HG03196 (cell line): ENCODE data around the gene AZIN2.
"Not testable (repeated sequence)": the region's sequence is repeated elsewhere in the genome, so short reads cannot be mapped to it uniquely, and the experiment has no call there.

ENCODE experiments used
- ATAC-seq: cut with Tn5 transposase; IDR thresholded peaks from one replicate; pipeline ENCODE4 v1.9.1; 2021; ENCODE audit not compliant: unreplicated experiment

The AZIN2 gene

DNA sequence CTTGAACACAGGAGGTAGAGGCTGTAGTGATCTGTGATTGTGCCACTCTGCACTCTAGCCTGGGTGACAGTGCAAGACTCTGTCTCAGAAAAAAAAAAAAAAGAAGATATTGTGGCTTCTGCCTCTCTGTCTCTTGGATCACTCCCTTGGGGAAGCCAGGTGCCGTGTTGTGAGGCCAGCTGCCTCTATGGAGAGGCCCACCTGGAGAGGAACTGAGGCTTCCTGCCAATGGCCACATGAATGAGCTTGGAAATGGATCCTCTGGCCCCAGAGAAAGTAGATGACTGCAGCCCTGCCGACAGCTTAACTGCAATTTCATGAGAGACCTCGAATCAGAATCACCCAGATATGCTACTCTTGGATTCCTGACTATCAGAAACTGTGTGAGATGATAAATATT lies 24.5 kb upstream of the AZIN2 start:
- ATAC-seq, result no peak

DNA sequence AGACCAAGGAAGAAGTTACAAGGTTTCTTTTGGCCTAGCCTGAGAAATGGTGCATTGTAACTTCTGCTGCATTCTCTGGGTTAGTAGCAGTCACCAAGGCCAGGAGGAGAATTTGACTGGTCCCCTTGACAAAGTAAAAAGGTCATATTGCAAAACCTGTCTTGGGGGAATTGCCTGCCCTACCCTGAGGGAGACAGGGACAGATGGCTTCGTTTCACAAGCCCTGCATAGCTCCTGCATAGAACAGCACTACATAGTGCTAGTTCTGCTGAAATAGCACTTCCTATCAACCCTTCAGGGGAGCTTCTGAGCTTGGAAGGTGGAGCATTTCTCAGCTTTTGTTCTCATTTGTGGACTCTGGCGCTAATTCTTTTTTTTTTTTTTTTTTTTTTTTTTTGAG lies 23.9 kb upstream of the AZIN2 start:
- ATAC-seq, result no peak

DNA sequence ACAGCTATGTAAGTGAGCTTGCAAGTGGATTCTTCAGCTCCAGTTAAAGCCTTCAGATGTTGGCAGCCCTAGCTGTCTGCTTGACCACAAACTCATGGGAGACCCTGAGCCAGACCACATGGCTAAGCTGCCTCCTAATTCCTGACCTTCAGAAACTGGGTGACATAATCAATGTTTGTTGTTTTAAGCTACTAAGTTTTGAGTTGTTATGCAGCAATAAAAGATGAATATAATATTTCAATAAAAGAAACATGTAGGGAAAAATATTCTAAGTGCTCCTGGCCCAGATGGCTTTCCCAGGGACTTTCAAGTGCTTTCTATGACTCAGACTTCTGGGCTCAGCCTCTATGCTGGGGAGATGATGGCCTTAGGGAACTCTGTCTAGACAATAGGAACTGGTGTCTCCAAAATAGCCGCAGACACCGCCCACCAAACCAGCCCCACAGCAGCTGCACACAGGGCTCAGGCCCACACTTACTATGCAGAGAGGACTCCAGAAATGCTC lies 20.3 kb upstream of the AZIN2 start:
- ATAC-seq, result no peak

DNA sequence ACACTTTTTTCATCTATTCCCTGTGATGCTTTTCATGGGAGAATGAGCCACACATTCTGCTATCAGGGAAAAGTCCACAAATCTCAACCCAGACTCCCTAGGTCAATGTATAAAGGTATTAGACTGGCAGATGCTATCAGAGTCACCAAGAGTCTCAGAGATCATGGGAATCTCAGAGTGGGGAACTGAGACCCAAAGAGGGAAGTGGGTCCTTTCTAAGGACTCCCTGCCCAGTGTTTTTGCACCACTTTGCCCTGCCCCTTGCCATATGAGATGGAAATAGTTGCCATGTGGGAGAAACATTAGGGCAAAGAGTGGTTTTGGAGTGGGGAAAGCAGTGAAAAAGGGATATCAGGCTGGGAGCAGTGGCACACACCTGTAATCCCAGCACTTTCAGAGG lies 19.1 kb upstream of the AZIN2 start:
- ATAC-seq, result no peak

DNA sequence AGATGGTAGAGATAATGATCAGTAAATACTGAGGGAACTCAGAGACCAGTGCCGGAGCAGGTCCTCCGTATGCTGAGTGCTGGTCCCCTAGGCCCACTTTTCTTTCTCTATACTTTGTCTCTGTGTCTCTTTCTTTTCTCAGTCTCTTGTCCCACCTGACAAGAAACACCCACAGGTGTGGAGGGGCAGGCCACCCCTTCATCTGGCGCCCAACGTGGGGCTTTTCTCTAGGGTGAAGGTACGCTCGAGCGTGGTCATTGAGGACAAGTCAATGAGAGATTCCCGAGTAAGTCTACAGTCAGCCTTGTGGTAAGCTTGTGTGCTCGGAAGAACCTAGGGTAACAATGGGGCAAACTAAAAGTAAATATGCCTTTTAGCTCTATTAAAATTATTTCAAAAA lies 16.7 kb upstream of the AZIN2 start:
- not testable (repeated sequence) for ATAC-seq

DNA sequence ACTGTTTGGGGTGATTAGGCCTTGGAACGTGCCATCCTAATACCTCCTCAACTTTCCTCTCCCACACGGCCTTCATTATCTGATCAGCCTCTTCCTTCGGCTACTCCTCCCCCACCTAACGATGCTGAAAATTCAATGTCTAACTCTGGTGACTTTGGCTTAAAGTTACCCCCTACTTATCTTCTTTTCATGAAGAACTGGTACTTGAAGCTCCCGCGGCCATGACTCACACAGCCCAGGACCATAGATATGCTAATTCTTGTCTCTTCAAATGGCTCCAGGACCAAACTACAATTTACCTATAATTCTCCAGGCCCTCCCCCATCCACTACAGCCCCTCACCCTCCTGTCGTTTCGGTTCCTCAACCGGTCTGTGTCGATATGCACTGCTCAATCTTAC lies 15.7 kb upstream of the AZIN2 start:
- no peak for ATAC-seq

DNA sequence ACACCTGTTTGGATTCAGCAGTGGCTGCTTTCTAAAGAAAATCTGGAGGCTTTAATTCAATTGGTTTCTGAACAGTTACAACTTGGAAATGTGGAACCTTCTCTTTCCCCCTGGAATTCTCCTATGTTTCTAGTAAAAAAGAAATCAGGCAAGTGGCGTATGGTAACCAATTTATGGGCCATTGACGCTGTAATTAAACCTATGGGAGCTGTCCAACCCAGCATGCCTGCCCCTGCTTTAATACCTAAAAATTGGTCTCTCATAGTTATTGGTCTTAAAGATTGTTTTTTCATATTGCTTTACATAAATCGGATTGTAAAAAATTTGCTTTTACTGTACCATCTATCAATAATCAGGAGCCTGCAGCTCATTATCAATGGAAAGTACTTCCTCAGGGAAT lies 14.5 kb upstream of the AZIN2 start:
- not testable (repeated sequence) for ATAC-seq

DNA sequence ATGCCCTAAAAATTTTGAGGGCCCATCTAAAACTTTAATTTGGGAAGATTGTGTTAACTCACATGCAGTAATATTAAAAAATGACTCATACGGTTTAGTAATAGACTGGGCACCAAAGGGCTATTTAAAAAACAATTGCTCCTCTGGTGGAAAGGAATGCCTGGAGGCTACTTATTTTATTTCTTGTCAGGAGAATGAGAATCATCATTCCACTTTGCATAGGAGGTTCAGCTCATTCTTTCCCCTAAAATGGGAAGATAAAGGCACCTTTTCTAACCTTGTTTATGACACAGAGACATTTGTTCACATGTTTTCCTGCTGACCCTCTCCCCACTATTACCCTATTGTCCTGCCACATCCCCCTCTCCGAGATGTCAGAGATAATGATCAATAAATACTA lies 12.8 kb upstream of the AZIN2 start:
- ATAC-seq, result not testable (repeated sequence)

DNA sequence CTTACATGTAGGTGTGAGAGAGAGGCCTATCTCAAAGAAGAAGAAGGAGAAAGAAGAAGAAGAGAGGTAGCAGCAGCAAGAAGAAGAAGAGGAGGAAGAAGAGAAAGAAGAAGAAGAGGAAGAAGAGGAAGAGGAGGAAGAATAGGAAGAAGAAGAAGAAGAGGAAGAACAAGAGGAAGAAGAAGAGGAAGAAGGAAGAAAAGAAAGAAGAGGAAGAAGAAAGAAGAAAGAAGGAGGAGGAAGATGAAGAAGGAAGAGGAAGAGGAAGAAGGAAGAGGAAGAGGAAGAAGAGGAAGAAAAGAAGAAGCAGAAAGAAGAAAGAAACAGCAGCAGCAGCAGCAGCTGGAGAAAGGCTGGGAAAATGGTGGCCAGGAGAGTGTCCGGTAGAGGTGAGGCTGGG lies 10.3 kb upstream of the AZIN2 start:
- ATAC-seq, result no peak

DNA sequence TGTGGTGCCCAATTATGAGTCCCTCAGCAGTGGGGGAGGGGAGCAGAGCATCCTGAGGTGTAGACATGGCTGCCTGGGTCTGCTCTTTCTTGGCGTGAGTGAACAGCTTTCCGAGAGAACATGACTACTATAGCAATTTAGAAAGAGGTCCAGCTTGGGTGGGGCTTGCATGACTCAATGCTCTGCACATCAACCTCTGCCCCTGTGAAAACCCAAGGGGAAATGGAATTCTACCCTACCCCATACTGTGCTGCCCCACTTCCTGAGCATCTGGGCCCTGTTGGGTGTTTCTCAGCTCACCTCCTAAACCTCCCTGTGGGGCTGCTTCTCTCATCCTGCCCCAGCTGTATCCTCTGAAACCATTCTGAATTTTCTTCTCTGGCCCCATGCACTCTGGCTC lies 8.2 kb upstream of the AZIN2 start:
- ATAC-seq, result no peak

DNA sequence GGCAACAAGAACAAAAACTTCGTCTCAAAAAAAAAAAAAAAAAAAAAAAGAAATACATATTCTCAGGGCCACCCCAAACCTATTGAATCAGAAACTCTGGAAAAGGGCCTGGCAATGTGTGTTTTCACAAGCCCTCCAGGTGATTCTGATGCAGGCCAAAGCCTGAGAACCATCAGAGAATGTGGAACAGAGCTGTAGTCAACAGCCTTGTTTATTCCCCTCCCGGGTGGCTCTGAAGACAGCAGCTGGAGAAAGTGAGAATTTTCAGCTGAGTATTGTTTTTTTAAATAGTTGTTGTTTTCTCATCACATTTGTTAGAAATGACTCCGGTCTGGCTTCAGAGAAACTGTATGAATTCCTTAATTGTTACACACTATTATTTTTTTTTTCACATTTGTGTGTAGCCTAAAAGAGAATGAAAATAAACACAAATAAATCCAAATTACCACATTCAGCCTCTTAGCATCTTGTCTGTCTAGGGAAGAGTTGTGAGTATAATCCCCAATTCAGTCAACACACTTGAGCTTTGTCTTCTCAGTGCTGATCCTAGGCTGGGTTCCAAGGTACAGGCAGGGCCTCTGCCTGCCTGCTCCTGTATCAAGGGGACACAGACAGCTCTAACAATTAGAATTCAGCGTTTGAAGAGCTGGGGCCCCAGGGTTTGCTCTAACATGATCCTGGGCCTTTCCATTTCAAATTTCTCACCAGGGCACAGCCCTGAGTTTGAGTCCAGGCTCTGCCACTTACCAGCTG lies 6.6 kb upstream of the AZIN2 start:
- ATAC-seq, result no peak

DNA sequence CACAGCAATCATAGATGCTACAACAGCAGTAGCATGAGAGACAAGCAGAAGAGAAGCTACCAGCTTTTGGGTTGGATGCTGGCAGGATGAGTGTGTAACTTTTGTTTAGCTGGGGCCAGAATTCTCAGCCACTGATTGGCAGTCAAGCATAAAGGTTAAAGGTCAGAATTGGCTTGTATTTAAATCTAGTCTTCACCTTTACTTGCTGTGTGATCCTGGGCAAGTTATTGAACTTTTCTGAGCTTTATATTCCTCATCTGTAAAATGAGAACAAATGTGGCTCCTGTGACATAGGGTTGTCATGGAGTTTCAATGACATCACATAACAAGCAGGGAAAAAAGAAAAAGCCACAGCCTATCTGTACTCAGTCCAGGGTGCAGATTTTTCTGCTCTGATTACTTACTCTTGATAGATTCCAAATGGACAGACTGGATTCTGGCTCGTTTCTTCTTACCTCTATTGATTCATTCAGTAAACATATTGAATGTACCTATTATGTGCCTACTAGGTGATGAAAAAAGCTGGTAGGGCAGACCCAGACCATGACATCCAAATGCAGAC lies 2.8 kb upstream of the AZIN2 start:
- no peak for ATAC-seq

DNA sequence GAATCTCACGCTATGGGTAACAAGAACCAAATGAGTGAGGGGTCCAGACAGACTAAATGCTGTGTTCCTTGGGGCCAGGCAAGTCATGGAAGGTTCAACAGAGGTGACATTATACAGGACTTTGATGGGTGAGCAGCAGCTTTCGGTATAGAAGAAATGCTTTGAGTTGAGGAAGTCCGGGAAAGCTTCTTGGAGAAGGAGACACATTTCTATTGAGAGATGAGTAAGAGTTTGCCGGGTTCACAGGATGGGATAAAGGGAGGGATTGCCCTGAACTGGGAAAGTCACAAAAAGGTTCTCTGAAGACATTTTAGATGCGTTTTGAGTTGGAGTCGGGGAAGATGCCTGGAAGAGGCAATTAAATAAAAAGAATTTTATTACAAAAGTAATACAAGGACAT lies 580 bp upstream of the AZIN2 start:
- no peak for ATAC-seq

DNA sequence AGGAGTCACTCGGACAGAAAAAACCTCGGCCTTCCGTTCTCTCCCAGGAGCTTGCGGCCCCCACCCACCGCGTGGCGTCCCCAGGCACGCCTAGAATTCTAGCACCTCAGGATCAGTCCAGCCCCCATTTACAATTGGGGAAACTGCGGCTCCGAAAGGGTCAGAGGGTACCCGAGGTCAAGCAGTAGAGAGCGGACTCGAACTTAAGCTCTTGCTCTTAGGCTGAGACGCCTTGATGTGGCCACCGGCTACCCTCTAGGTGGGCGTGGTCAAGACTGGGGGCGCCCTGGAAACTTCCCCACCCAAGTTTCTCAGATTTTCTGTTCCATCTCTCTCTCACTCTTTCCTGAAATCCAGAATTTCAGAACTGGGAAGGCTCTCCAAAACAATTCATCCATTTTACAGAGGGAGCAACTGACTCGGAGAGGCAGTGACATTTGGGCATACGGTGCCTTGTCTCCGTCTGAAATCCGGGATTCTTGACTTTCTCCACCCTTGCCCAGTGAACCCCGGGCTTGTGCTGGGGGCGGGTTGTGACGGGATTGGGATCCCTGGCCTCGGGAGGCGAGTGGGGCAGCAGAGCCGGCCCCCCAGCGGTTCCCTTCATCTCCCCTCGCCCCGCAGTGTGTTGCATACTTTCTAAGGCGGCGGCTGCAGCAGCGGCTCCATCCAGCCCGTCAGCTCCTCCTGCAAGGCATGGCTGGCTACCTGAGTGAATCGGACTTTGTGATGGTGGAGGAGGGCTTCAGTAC lies 777 bp downstream of the AZIN2 start:
- no peak for ATAC-seq

DNA sequence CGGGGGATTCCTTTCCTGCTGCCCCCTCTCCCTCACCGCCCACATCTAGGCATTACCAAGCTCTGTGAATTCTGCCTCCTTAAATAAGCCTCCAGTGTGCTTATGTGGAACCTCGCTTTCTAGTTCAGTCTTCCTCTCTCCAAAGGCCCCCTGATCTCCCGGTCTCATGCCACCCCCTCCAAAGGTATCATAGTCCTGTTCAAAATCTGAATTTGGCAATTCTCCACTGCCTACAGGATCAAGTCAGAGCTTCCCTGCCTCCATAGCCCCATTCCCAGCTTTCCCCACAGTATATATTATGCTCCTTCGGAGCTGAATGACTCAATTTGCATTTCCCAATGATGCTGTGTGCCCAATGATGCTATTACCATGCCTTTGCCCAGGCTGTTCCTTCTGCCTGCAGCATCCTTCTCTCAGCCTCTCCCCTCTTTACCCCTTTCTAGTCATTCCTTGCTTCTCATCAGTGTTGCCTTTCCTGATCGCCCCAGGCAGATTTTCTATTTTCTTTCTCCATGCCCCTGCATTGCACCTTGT lies 1.7 kb downstream of the AZIN2 start:
- ATAC-seq, result no peak

DNA sequence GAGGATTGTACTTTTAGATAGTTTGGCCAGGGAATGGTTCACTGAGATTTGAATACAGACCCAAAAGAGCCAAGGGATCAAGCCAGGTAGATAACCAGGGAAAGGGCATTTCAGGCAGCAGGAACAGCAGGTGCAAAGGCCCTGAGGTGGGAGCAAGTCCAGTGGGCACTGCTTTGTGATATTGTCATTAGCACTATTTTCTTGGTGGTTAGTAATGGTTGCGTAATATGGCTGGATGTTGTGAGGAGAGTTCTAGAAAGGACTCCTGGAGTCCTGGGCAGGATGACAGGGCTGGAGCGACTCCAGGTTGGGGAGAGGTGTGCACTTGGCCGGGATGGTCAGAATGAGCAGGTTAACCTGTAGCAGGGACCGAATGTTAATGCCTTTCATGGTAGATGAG lies 4.4 kb downstream of the AZIN2 start:
- no peak for ATAC-seq

DNA sequence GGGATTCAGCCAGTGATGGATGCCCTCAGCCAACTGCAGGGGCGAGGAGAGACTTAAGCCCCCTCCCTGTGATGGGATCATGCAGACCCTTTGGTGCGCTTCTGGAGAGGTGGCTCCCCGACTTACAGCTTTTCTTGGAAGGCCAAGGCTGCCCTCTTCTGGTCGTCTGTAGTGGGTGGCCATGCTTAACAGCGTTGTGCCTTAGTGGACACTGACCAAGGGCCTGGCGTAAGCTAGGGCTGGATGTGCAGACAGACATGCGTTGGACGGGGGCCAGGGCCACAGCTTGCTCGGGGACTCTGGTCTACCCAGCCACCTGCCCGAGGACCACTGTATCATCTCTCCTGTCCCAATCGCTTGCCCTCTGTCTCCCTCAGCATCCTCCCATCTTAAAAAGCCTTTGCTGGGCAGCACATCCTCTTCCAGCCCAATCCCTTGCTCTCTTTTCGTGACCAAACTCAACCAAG lies 5.5 kb downstream of the AZIN2 start:
- ATAC-seq, result no peak

DNA sequence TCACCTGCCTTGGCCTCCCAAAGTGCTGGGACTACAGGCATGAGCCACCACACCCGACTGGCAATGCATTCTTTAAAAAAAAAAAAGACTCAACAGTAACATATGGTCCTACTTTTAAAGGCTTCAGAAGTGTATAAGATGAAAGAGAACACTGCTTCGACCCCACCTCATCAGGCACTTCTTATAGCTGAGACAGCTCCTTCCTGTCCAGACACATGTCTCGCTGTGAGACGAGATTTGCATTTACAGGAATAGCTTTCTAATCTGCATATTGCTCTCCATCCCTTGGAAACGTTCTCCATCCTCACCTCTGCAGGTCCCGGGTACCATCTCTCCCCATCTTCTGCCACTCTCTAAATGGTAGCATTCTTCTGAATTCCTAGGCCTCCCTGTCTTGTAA lies 6.7 kb downstream of the AZIN2 start:
- ATAC-seq, result no peak

DNA sequence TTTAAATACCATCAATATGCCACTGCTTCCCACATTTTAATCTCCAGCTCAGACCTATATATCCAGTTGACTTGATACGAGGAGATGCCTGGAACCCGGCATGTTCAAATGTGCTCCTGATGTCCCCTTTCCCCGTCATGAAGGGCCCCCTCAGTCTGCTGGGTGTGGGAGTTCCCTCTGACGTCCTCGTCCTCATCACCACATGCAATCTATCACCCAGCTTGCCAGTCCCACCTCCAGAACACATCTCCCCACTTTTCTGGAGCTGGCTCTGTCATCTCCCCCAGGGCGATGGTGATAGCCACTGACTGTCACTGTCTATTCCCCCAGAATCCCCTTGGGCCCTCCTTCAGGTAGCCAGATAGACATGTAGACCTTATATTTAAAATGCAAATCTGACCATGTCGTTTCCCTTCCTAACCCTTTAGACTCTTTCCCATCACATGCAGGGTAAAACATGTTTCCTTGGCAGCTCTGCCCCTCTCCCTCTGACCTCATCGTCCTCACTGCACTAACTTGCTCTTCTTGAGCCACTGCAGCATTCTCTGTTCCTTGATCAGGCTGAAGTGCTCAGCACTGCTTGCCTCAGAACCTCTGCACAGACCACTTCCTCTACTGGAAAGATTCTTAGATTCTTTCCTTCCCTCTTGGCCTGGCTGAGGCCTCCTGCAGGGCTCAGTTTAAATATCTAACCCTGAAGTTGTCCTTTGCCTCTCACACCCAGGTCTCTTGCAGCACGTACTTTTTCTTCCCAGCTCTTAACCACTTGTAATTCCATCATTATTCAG lies 7.4 kb downstream of the AZIN2 start:
- no peak for ATAC-seq

DNA sequence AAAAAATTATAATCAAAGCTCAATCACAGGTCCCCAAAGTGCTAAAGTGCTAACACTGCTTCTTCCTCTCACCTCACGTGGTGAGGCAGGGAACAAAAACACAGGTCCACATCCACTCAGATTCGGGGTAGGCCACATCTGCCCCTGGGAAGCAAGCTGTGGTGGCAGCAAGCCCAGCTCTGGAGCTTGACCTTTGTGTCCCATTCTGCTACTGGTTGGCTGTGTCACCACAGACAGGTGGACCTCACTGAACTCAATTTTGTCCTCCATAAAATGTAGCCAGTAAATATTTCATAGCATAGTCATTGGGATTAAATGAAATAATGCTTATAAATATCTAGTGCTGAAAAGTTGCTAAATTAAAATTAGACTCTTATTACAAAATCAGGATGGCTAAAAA lies 8.5 kb downstream of the AZIN2 start:
- ATAC-seq, result no peak

DNA sequence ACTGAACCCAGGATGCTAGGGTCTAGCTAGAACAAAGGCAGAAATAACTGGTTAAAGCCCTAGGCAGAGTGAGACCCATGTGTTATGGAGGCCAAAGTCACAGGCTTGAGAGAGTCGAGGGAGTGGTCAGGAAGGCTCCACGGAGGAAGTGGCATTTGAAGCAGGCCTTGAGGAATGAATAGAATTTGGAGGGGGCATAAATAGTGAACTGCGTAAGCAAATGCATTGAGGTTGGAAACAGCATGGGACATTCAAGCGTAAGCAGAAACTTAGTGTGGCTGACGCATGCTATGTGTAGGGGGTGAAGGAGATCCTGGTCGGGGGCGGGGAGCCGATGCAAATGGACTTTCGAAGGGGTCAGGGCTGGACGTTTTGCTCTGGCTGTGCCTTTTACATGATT lies 11.5 kb downstream of the AZIN2 start:
- ATAC-seq, result no peak
